Uterus (tissue), 4 donors: ENCODE measurements around the gene UNCX. TPM values are rescaled to one million over a fixed set of nuclear protein-coding genes. Genes with fewer than 3 reads are reported as not detected.

Experiments
- DNase-seq, 2 donors: peaks; one replicate each; pipeline ENCODE4 v3.0.0-alpha.2; 2019 to 2020
- H3K27ac ChIP-seq, 2 donors: fragments of 200-600 bp; sonication (generic); 1 replicate in 1 of 2; 2 replicates in 1 of 2; pipeline ENCODE4 v1.5.1; 2016 to 2018
- H3K27me3 ChIP-seq, 2 donors: fragments of 200-600 bp; sonication (generic); one replicate each; pipeline ENCODE4 v1.5.1; 2018 to 2019; ENCODE audit warnings: control low read depth in 1 of 2
- H3K36me3 ChIP-seq, 2 donors: fragments of 200-600 bp; sonication (generic); one replicate each; pipeline ENCODE4 v1.5.1; 2019; ENCODE audit warnings: control low read depth in 1 of 2
- H3K4me1 ChIP-seq, 2 donors: fragments of 200-600 bp; sonication (generic); one replicate each; pipeline ENCODE4 v1.5.1; 2018 to 2019; ENCODE audit warnings: control low read depth in 1 of 2
- H3K4me3 ChIP-seq, 2 donors: fragments of 200-600 bp; sonication (generic); 1 replicate in 1 of 2; 2 replicates in 1 of 2; pipeline ENCODE4 v1.5.1; 2018 to 2019; ENCODE audit warnings: mild to moderate bottlenecking in 1 of 2
- H3K9me3 ChIP-seq, 2 donors: fragments of 200-600 bp; sonication (generic); one replicate each; pipeline ENCODE4 v1.5.1; 2019; ENCODE audit warnings: control low read depth in 1 of 2
- POLR2A ChIP-seq, 2 donors: fragments of 450-650 bp; IDR thresholded peaks; one replicate each; pipeline ENCODE4 v1.6.1; 2016; ENCODE audit warnings: antibody characterized with exemption in 2 of 2, mild to moderate bottlenecking in 1 of 2, moderate library complexity in 1 of 2
- intact Hi-C: fragments of 100-400 bp; cut with DNase I; formaldehyde crosslinking; loops from one replicate; pipeline ENCODE4 v1.15.1; 2023; ENCODE audit warnings: low total_unique reads
- total RNA-seq, 4 donors: library from RNA; depleted of rRNA in 3 of 4; stranded (reverse); fragments of >200 nt in 3 of 4; gene quantifications; one replicate each; pipeline versions ENCODE4 v1.1.0 to v1.2.4, GENCODE V29; 2014 to 2023
- TF ChIP-seq, protein P1 (sequence below), 4 experiments: fragments of 200-600 bp in 2 of 4; fragments of 450-650 bp in 2 of 4; sonication (generic) in 2 of 4; IDR thresholded peaks; one replicate each; pipeline ENCODE4 v1.5.1; 2016 to 2019; ENCODE audit warnings: antibody characterized with exemption in 4 of 4, mild to moderate bottlenecking in 2 of 4, moderate library complexity in 1 of 4
- donor health status: DM: yes; HTN: yes; CAD: no.

UNCX gene
- total RNA-seq, 4 donors from 2014 or later: not detected

DNA sequence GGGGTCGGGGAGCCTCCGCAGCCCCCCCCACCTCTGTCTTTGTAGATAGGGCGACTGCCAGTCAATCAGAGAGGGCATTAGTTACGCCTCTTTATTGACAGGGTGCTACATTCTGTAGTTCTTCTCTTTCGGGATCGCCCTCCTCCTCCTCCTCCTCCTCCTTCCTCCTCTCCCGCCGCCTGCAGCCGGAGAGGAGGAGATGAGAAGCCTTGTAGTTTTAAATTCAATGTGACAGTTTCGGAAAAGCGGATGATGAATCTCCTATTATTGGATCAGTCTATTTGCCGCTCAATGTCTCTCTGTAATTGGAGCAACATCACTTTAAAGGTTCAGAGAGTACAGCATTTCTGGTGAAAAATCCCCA, 587 bp upstream of the UNCX start:
- Histone ChIP-seq H3K27ac (no peak overlapping the region), H3K27me3 (peaks cover 9 to 68% of the 10 kb centered on the region in 2 donors), H3K4me1 (peaks cover 0 to 17% of the 10 kb centered on the region in 2 donors), H3K4me3 (no peak overlapping the region), H3K9me3 (no peaks in the 10 kb centered on the region), H3K36me3 (no peaks in the 10 kb centered on the region)
- no peak for TF ChIP-seq POLR2A (IDR thresholded peaks at IDR 0.05)
- TF ChIP-seq, protein P1, sequence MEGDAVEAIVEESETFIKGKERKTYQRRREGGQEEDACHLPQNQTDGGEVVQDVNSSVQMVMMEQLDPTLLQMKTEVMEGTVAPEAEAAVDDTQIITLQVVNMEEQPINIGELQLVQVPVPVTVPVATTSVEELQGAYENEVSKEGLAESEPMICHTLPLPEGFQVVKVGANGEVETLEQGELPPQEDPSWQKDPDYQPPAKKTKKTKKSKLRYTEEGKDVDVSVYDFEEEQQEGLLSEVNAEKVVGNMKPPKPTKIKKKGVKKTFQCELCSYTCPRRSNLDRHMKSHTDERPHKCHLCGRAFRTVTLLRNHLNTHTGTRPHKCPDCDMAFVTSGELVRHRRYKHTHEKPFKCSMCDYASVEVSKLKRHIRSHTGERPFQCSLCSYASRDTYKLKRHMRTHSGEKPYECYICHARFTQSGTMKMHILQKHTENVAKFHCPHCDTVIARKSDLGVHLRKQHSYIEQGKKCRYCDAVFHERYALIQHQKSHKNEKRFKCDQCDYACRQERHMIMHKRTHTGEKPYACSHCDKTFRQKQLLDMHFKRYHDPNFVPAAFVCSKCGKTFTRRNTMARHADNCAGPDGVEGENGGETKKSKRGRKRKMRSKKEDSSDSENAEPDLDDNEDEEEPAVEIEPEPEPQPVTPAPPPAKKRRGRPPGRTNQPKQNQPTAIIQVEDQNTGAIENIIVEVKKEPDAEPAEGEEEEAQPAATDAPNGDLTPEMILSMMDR (IDR thresholded peaks at IDR 0.05): no peak
- no peak for DNase-seq
- intact Hi-C loops: no loop called here

DNA sequence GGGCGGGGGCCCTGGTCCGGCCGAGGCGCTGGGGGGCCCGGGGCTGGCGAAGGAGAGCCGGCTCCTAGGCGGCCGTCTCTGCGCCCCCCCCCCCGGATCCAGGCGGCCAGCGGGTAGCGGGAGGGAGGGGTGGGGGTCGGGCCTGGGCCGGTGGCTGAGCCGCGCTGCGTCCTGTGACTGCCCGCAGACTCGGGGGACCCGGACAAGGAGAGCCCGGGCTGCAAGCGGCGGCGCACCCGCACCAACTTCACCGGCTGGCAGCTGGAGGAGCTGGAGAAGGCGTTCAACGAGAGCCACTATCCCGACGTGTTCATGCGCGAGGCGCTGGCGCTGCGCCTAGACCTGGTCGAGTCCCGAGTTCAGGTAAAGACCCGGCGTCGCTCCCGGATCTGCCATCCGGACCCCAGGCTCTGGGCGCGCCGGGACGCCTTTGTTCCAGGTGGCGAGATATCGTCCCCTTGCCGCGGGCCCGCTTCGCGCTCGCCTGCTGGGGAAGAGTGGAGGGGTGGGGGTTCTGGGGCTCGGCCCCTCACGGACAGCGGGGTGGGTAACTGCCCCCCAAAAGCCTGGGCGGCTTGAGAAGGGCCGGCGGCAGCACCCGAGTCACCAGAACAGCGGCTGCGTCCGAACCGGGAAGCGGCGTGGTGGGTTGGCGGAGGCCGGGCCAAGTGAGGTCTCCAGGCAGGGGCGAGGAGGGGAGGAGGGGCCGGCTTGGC, 819 bp downstream of the UNCX start:
- intact Hi-C loops: no loop called here
- no peak overlapping the region for H3K4me3 ChIP-seq
- H3K27me3 ChIP-seq: peaks cover 5 to 65% of the 10 kb centered on the region in 2 donors
- no peak overlapping the region for H3K27ac ChIP-seq
- no peak for DNase-seq
- H3K36me3 ChIP-seq: no peaks in the 10 kb centered on the region
- no peaks in the 10 kb centered on the region for H3K9me3 ChIP-seq
- H3K4me1 ChIP-seq: peaks cover 0 to 17% of the 10 kb centered on the region in 2 donors
- no peak for TF ChIP-seq POLR2A (IDR thresholded peaks at IDR 0.05)
- TF ChIP-seq, protein P1 (IDR thresholded peaks at IDR 0.05): no peak

DNA sequence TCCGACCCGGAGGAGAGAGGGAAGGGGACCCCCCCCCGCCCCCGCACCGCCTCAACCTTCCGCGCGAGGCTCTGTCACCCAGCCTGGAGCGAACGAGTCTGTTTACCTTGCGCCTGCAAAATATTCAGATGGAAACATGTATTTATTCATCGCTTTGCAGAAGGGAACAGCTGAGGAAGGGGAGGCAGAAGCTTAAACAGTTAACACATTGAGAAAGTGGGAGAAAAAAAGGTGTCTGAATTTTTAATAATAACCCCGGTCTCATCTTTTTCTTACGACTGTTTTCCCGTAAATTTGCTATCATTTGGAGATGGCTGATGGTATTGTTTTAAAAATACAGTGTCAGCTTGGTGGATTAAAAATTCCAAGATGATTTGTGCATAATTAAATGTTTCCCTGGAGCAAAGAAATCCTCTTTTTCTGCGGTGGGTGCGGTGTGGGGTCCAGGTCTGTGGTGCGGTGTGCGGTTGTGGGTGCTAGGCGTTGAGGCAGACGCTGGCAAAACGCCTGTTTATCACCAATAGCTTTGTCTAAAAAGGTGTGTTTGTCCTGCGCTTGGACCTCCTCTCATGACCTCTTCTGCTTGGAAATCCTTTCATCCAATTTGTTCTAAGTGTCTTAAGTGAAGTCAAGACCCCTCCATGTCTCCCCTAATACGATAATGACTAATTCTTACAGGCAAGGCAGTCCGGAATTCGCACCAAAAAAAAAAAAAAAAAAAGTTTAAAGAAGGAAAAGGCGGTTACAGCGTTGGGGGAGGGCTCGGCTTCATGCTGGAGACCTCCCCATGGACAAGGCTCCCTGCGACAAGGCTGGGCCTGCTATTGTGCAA, 1.6 kb downstream of the UNCX start:
- intact Hi-C loops: no loop called here
- no peaks in the 10 kb centered on the region for H3K36me3 ChIP-seq
- H3K27ac ChIP-seq: no peak overlapping the region
- no peak for DNase-seq
- H3K9me3 ChIP-seq: no peaks in the 10 kb centered on the region
- no peak overlapping the region for H3K4me3 ChIP-seq
- peaks cover 6 to 65% of the 10 kb centered on the region in 2 donors for H3K27me3 ChIP-seq
- TF ChIP-seq, protein P1 (IDR thresholded peaks at IDR 0.05): no peak
- no peak for TF ChIP-seq POLR2A (IDR thresholded peaks at IDR 0.05)
- H3K4me1 ChIP-seq: peaks cover 0 to 17% of the 10 kb centered on the region in 2 donors

DNA sequence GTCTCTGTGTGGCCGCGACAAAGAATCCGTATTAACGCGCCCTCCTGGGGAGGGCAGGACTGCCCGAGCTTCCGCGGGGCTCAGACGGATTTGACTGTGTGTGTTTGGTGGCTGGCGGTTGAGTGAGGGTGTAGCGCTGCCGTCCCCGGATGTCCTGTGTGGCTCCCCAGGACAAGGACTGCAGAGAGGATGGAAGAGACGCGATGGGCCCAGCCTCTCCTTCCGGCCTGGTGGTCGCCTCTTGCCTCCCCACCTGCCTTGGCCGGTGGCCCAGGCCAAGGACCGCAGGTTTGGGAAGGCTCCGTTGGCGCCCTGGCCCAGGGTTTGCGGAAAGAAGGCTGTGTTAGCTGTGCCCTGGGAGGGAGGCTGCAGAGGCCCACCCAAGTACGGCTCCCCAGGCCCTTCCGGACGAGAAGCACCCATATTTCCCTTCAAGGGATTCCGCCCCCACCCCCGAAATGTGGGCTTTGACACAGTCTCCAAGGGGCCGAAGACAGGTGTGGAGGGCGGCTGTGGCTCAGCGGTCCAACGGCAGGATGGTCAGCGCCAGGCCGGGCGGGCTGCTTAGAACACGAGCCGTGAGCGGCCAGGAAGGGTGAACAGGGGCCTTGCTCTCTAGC, 2.3 kb downstream of the UNCX start:
- no peak for DNase-seq
- TF ChIP-seq, protein P1 (IDR thresholded peaks at IDR 0.05): no peak
- no peak for TF ChIP-seq POLR2A (IDR thresholded peaks at IDR 0.05)
- H3K27ac ChIP-seq: no peak overlapping the region
- no peaks in the 10 kb centered on the region for H3K36me3 ChIP-seq
- peaks cover 0 to 17% of the 10 kb centered on the region in 2 donors for H3K4me1 ChIP-seq
- H3K9me3 ChIP-seq: no peaks in the 10 kb centered on the region
- H3K4me3 ChIP-seq: no peak overlapping the region
- H3K27me3 ChIP-seq: peaks cover 7 to 71% of the 10 kb centered on the region in 2 donors
- intact Hi-C loops: no loop called here
